Mesothelial cell of epicardium (in vitro differentiated cells): ENCODE measurements around the gene TMEM132D. TPM values are rescaled to one million over a fixed set of nuclear protein-coding genes. Genes with fewer than 3 reads are reported as not detected.

Experiments used
- DNase-seq, 2 experiments: peaks; one replicate each; pipeline ENCODE4 v3.0.0; 2021; ENCODE audit warnings: low spot score in 2 of 2; ENCODE audit not compliant: unreplicated experiment in 2 of 2
- H3K27ac Mint-ChIP-seq: 2 replicates; pipeline ENCODE4 v1.8.0; 2021; ENCODE audit warnings: mixed read lengths
- H3K27me3 Mint-ChIP-seq: 2 replicates; pipeline ENCODE4 v1.8.0; 2021; ENCODE audit warnings: low read depth, mixed read lengths
- H3K36me3 Mint-ChIP-seq: 2 replicates; pipeline ENCODE4 v1.8.0; 2021; ENCODE audit warnings: mixed read lengths
- H3K4me1 Mint-ChIP-seq: 2 replicates; pipeline ENCODE4 v1.8.0; 2021; ENCODE audit warnings: mixed read lengths
- H3K4me3 Mint-ChIP-seq: 2 replicates; pipeline ENCODE4 v1.8.0; 2021; ENCODE audit warnings: mild to moderate bottlenecking, moderate library complexity, mixed read lengths
- H3K9me3 Mint-ChIP-seq: 2 replicates; pipeline ENCODE4 v1.8.0; 2021; ENCODE audit warnings: mixed read lengths
- CTCF ChIP-seq: fragments of 200-600 bp; sonication (generic); IDR thresholded peaks from one replicate; pipeline ENCODE4 v1.5.0; 2021; ENCODE audit warnings: antibody characterized with exemption; ENCODE audit not compliant: unreplicated experiment
- total RNA-seq: library from RNA; stranded (reverse); gene quantifications from 3 replicates; pipeline ENCODE4 v1.2.1, GENCODE V29; 2021

TMEM132D gene
- total RNA-seq, 1 donor from 2014 or later, result 0.07 TPM

DNA sequence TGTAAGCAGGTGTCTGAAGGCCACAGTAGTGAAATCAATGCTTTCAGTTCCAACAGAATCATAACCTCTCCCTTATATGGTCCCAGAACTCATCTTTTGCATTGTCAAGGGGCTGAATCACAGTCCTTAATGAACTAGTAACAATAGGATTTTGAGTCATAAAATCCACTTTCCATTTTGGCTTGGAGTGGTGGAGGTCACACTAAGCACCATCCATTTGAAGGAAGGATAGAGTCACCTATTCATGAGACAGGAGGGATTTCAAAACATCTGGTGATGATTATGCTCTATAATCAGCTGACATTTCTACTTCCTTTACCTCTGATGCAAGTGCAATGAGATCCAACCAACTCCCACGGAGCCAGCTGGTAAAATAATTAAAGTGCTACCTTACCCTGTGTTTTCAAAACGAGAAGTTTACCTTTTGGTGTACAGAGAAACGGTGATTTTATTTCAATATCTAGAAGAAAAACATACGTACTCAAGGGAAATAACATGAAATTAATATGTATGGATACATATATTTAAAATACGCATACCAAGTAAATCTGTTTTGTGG, 59.1 kb downstream of the TMEM132D start:
- Mint-ChIP-seq H3K4me3 (no peak overlapping the region), H3K27me3 (no peaks in the 10 kb centered on the region), H3K27ac (no peak overlapping the region), H3K36me3 (no peaks in the 10 kb centered on the region), H3K4me1 (peaks cover 3% of the 10 kb centered on the region), H3K9me3 (no peaks in the 10 kb centered on the region)
- no peak for DNase-seq
- TF ChIP-seq CTCF, result no peak

- Mint-ChIP-seq H3K4me3 (no peak overlapping the region), H3K27me3 (peaks cover 4% of the 10 kb centered on the region), H3K4me1 (no peaks in the 10 kb centered on the region), H3K27ac (no peak overlapping the region), H3K36me3 (no peaks in the 10 kb centered on the region), H3K9me3 (no peaks in the 10 kb centered on the region)
- no peak for DNase-seq
- no peak for TF ChIP-seq CTCF
These were observed 62.6 kb downstream of the TMEM132D start for GRCh38 chr12:129841251-129841650.

DNA sequence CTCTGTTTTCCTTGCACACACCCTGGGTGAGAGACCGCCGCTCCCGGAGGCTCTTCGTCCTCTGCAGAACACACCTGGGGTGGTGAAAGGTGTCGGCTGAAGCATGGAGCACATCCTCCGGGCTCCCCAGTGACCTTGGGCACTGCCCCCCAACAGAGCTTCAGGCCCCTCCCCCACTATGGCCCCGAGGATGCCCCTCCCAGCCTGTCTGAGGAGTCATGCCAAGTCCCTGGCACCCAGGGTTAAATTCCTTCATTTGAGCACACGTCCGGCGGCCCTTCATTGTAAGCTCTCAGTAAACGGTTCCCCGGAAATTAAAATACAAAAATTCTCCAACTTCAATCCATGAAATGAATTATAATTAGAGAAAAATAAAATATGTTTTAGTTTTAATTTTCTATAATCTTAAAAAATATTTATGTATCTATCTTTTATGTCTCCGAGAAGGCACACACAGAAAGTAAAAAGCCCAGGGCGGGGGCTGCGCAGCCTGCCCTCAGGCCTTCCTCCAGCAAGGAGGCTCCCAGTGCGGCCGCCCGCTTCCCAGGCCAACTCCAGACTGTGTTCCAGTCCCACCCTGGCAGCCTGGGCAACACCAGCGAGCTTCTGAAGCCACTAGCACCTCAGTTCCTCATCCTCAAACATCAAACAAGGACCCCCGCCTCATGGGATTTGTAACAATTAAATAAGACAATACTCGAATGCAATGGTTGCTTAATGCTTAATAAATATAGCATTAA, 63.5 kb downstream of the TMEM132D start:
- H3K36me3 Mint-ChIP-seq, result no peaks in the 10 kb centered on the region
- peaks cover 7% of the 10 kb centered on the region for H3K27me3 Mint-ChIP-seq
- H3K4me3 Mint-ChIP-seq, result no peak overlapping the region
- H3K27ac Mint-ChIP-seq, result no peak overlapping the region
- H3K4me1 Mint-ChIP-seq, result no peaks in the 10 kb centered on the region
- no peak for TF ChIP-seq CTCF
- H3K9me3 Mint-ChIP-seq, result no peaks in the 10 kb centered on the region
- DNase-seq, result no peak

DNA sequence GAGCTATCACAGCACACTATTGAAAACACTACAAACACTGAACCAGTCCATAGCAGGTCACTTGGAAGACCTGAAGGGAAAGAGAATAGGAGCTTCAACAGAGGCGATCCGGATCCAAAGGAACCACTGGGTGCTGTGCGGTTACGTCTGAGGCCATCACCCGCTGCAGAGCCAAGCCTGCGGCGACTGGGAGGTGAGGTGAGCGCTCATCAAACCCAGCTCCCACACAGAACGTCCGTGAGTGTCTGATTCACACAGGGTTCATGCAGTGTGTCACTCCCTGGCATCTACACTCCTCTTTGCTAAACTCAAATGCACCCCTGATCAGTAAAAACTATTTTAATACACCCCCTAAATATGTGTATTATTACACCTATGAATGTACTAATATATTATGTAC, 64.1 kb downstream of the TMEM132D start:
- no peak for DNase-seq
- H3K36me3 Mint-ChIP-seq, result no peaks in the 10 kb centered on the region
- peaks cover 10% of the 10 kb centered on the region for H3K27me3 Mint-ChIP-seq
- no peak overlapping the region for H3K27ac Mint-ChIP-seq
- no peak overlapping the region for H3K4me3 Mint-ChIP-seq
- no peak for TF ChIP-seq CTCF
- no peaks in the 10 kb centered on the region for H3K9me3 Mint-ChIP-seq
- no peaks in the 10 kb centered on the region for H3K4me1 Mint-ChIP-seq

DNA sequence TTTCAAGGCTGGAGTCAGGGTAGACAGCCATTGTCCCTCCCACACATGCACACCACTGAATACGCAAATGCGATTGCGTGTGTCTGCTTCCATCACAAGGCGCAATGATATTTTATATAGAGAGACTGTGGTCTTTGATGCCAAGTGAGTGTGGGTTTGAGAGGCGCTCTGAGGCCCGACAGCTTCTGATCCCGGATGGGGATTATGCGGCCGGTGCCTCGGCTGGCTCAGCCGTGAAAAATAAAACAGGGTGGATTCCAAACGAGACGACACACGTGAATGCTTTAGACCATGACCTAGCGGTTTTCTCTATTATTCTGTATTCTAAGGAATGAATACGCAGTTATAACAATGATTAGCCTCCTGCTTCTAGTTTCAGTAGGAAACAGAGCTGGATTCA, 72.5 kb downstream of the TMEM132D start:
- Mint-ChIP-seq H3K27ac (no peak overlapping the region), H3K4me3 (no peak overlapping the region), H3K4me1 (no peaks in the 10 kb centered on the region), H3K36me3 (no peaks in the 10 kb centered on the region), H3K27me3 (peaks cover 21% of the 10 kb centered on the region), H3K9me3 (no peaks in the 10 kb centered on the region)
- TF ChIP-seq CTCF, result no peak
- DNase-seq, result no peak

- no peaks in the 10 kb centered on the region for H3K4me1 Mint-ChIP-seq
- peaks cover 21% of the 10 kb centered on the region for H3K27me3 Mint-ChIP-seq
- H3K9me3 Mint-ChIP-seq, result no peaks in the 10 kb centered on the region
- H3K4me3 Mint-ChIP-seq, result no peak overlapping the region
- no peak overlapping the region for H3K27ac Mint-ChIP-seq
- no peaks in the 10 kb centered on the region for H3K36me3 Mint-ChIP-seq
- DNase-seq, result no peak
- TF ChIP-seq CTCF, result no peak
These were observed 73.0 kb downstream of the TMEM132D start for GRCh38 chr12:129830796-129831195.
